ENCODE results near the gene S100A9. TPM values are rescaled to one million over a fixed set of nuclear protein-coding genes. Genes with fewer than 3 reads are reported as not detected.
A peak's percentile ranks its signal among the peaks of the same experiment; 100 is the strongest.
"Not testable (repeated sequence)": the region's sequence is repeated elsewhere in the genome, so short reads cannot be mapped to it uniquely, and the experiment has no call there.

S100A9 gene
- total RNA-seq, 2 experiments from 2014 or later = 0.77 TPM; not detected in 1

- POLR2A ChIA-PET = no interaction called here
- H3K36me3 Mint-ChIP-seq (ENCODE audit: low read depth) = no peaks in the 10 kb centered on the region
- DNase-seq = no peak
- no peak overlapping the region for H3K4me3 Mint-ChIP-seq
- no peak overlapping the region for H3K27ac Mint-ChIP-seq
- CTCF ChIA-PET = no interaction called here
- peaks cover 12% of the 10 kb centered on the region for H3K27me3 Mint-ChIP-seq
- peaks cover 1% of the 10 kb centered on the region for H3K4me1 Mint-ChIP-seq
- H3K9me3 Mint-ChIP-seq = no peaks in the 10 kb centered on the region
Observed at GRCh38 chr1:153401461-153401860, 43.8 kb downstream of the S100A9 start.

GRCh38 chr1:153402226-153402625 lies 44.6 kb downstream of the S100A9 start:
- Mint-ChIP-seq H3K27me3 (peaks cover 12% of the 10 kb centered on the region), H3K4me3 (no peak overlapping the region), H3K36me3 (ENCODE audit: low read depth) (no peaks in the 10 kb centered on the region), H3K27ac (no peak overlapping the region), H3K9me3 (no peaks in the 10 kb centered on the region), H3K4me1 (peaks cover 6% of the 10 kb centered on the region)
- ChIA-PET POLR2A (no interaction called here), CTCF (no interaction called here)
- DNase-seq = no peak

GRCh38 chr1:153403421-153404085 lies 45.9 kb downstream of the S100A9 start:
- Mint-ChIP-seq H3K27ac (no peak overlapping the region), H3K27me3 (peaks cover 16% of the 10 kb centered on the region), H3K9me3 (no peaks in the 10 kb centered on the region), H3K4me3 (no peak overlapping the region), H3K36me3 (ENCODE audit: low read depth) (no peaks in the 10 kb centered on the region), H3K4me1 (peaks cover 8% of the 10 kb centered on the region)
- CTCF ChIA-PET = no interaction called here
- POLR2A ChIA-PET = no interaction called here
- DNase-seq = no peak

- no peak for DNase-seq
- Mint-ChIP-seq H3K27ac (no peak overlapping the region), H3K4me3 (no peak overlapping the region), H3K36me3 (ENCODE audit: low read depth) (no peaks in the 10 kb centered on the region), H3K9me3 (no peaks in the 10 kb centered on the region), H3K27me3 (peaks cover 19% of the 10 kb centered on the region), H3K4me1 (peaks cover 8% of the 10 kb centered on the region)
- CTCF ChIA-PET = interaction anchor here (0.6 to 0.8 kb wide), 2 partner anchors 51 to 1910 kb away, joined by 3 read pairs; no protein-coding TSS in a partner anchor
- POLR2A ChIA-PET = no interaction called here
Observed at GRCh38 chr1:153404086-153404635, 46.5 kb downstream of the S100A9 start.

- no peak overlapping the region for H3K27ac Mint-ChIP-seq
- H3K36me3 Mint-ChIP-seq (ENCODE audit: low read depth) = no peaks in the 10 kb centered on the region
- ChIA-PET CTCF (interaction anchor here (0.6 to 0.8 kb wide), 3 partner anchors 14 to 1909 kb away, joined by 3 read pairs; partner anchors contain the start of gene S100A8), POLR2A (no interaction called here)
- H3K27me3 Mint-ChIP-seq = peaks cover 25% of the 10 kb centered on the region
- H3K4me1 Mint-ChIP-seq = peaks cover 8% of the 10 kb centered on the region
- peak; percentile 57 for DNase-seq
- no peaks in the 10 kb centered on the region for H3K9me3 Mint-ChIP-seq
- H3K4me3 Mint-ChIP-seq = no peak overlapping the region
Observed at GRCh38 chr1:153404768-153405167, 47.1 kb downstream of the S100A9 start.

- H3K27me3 Mint-ChIP-seq = peaks cover 28% of the 10 kb centered on the region
- POLR2A ChIA-PET; H3K9me3 Mint-ChIP-seq; H3K36me3 Mint-ChIP-seq (ENCODE audit: low read depth); CTCF ChIA-PET; H3K4me1 Mint-ChIP-seq; DNase-seq; H3K4me3 Mint-ChIP-seq: not testable (repeated sequence)
- peak overlapping the region; percentile 1 for H3K27ac Mint-ChIP-seq
Observed at GRCh38 chr1:153405825-153406599, 48.4 kb downstream of the S100A9 start.

GRCh38 chr1:153407274-153407673 lies 49.6 kb downstream of the S100A9 start:
- H3K4me1 Mint-ChIP-seq; H3K27ac Mint-ChIP-seq; H3K9me3 Mint-ChIP-seq; H3K4me3 Mint-ChIP-seq; H3K36me3 Mint-ChIP-seq (ENCODE audit: low read depth); DNase-seq; CTCF ChIA-PET; POLR2A ChIA-PET: not testable (repeated sequence)
- peaks cover 33% of the 10 kb centered on the region for H3K27me3 Mint-ChIP-seq

Other genes starting within 250 kb of the S100A9 start
- not detected for gene SPRR2F, start 244.3 kb upstream of the S100A9 start, total RNA-seq
- gene SPRR2G, start 207.0 kb upstream of the S100A9 start, total RNA-seq = not detected
- gene LELP1, start 154.4 kb upstream of the S100A9 start, total RNA-seq = not detected
- gene PRR9, start 140.3 kb upstream of the S100A9 start, total RNA-seq = not detected
- gene LORICRIN, start 98.2 kb upstream of the S100A9 start, total RNA-seq = not detected
- not detected for gene PGLYRP3, start 44.9 kb upstream of the S100A9 start, total RNA-seq
- not detected for gene PGLYRP4, start 9.0 kb upstream of the S100A9 start, total RNA-seq
- gene S100A12, start 17.8 kb downstream of the S100A9 start, total RNA-seq = not detected
- not detected for gene S100A8, start 33.2 kb downstream of the S100A9 start, total RNA-seq
- not detected for gene S100A7A, start 58.7 kb downstream of the S100A9 start, total RNA-seq
- gene S100A7, start 102.8 kb downstream of the S100A9 start, total RNA-seq = not detected
- gene S100A6, start 178.1 kb downstream of the S100A9 start, total RNA-seq = 100 to 1,000 TPM; 444 to 557 TPM
- 1 to 10 TPM; 3.0 to 3.8 TPM for gene S100A5, start 183.1 kb downstream of the S100A9 start, total RNA-seq
- 100 to 1,000 TPM; 678 to 905 TPM for gene S100A4, start 188.0 kb downstream of the S100A9 start, total RNA-seq
- not detected for gene S100A3, start 191.4 kb downstream of the S100A9 start, total RNA-seq
- 1 to 10 TPM in 1 of 2 experiments, under 1 TPM in 1; 0.50 to 1.8 TPM for gene S100A2, start 208.0 kb downstream of the S100A9 start, total RNA-seq

All from activated CD4-positive, alpha-beta T cell treated with anti-CD3 and anti-CD28 coated beads, Interleukin-2, amount 10 ng/mL, durations not matched to agents 7 days and 5 days (primary cell).